ENCODE measurements around the gene VAMP2.

GRCh38 chr17:8146381-8147140, 16.2 kb downstream of the VAMP2 start:
- no peak for TF ChIP-seq REST (IDR thresholded peaks at IDR 0.05; ENCODE audit: borderline replicate concordance)
- no peak for TF ChIP-seq EZH2 (IDR thresholded peaks at IDR 0.05; ENCODE audit: borderline replicate concordance, insufficient read depth, low read length, poor library complexity, severe bottlenecking)
